ENCODE measurements around the gene SPATA46. TPM values are rescaled to one million over a fixed set of nuclear protein-coding genes. Genes with fewer than 3 reads are reported as not detected.

SPATA46 gene
- total RNA-seq, 1 donor from 2014 or later, result not detected

GRCh38 chr1:162381383-162381782, 4.7 kb upstream of the SPATA46 start, which contains the start of gene C1orf226:
C1orf226 (plus strand) TSS chr1:162381728; CDS start chr1:162381902, 174 bp downstream.
- no peaks in the 10 kb centered on the region for H3K9me3 Mint-ChIP-seq (ENCODE audit: unreplicated experiment)
- H3K36me3 Mint-ChIP-seq (ENCODE audit: unreplicated experiment), result no peaks in the 10 kb centered on the region
- no peak within 1 kb of the TSS for H3K4me3 Mint-ChIP-seq (ENCODE audit: unreplicated experiment)
- no peaks in the 10 kb centered on the region for H3K27me3 Mint-ChIP-seq (ENCODE audit: unreplicated experiment)
- H3K4me1 Mint-ChIP-seq (ENCODE audit: unreplicated experiment), result no peaks in the 10 kb centered on the region
- H3K27ac Mint-ChIP-seq (ENCODE audit: unreplicated experiment), result no peak within 1 kb of the TSS
- TF ChIP-seq, protein P1, sequence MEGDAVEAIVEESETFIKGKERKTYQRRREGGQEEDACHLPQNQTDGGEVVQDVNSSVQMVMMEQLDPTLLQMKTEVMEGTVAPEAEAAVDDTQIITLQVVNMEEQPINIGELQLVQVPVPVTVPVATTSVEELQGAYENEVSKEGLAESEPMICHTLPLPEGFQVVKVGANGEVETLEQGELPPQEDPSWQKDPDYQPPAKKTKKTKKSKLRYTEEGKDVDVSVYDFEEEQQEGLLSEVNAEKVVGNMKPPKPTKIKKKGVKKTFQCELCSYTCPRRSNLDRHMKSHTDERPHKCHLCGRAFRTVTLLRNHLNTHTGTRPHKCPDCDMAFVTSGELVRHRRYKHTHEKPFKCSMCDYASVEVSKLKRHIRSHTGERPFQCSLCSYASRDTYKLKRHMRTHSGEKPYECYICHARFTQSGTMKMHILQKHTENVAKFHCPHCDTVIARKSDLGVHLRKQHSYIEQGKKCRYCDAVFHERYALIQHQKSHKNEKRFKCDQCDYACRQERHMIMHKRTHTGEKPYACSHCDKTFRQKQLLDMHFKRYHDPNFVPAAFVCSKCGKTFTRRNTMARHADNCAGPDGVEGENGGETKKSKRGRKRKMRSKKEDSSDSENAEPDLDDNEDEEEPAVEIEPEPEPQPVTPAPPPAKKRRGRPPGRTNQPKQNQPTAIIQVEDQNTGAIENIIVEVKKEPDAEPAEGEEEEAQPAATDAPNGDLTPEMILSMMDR (IDR thresholded peaks at IDR 0.05), result no peak
- DNase-seq (ENCODE audit: extremely low spot score, unreplicated experiment), result no peak

GRCh38 chr1:162380061-162380846, 3.6 kb upstream of the SPATA46 start:
- no peaks in the 10 kb centered on the region for H3K9me3 Mint-ChIP-seq (ENCODE audit: unreplicated experiment)
- no peaks in the 10 kb centered on the region for H3K27me3 Mint-ChIP-seq (ENCODE audit: unreplicated experiment)
- no peaks in the 10 kb centered on the region for H3K36me3 Mint-ChIP-seq (ENCODE audit: unreplicated experiment)
- H3K4me1 Mint-ChIP-seq (ENCODE audit: unreplicated experiment), result no peaks in the 10 kb centered on the region
- peak; percentile 64 for DNase-seq (ENCODE audit: extremely low spot score, unreplicated experiment)
- no peak overlapping the region for H3K27ac Mint-ChIP-seq (ENCODE audit: unreplicated experiment)
- no peak overlapping the region for H3K4me3 Mint-ChIP-seq (ENCODE audit: unreplicated experiment)
- TF ChIP-seq, protein P1 (IDR thresholded peaks at IDR 0.05), result no peak

DNA sequence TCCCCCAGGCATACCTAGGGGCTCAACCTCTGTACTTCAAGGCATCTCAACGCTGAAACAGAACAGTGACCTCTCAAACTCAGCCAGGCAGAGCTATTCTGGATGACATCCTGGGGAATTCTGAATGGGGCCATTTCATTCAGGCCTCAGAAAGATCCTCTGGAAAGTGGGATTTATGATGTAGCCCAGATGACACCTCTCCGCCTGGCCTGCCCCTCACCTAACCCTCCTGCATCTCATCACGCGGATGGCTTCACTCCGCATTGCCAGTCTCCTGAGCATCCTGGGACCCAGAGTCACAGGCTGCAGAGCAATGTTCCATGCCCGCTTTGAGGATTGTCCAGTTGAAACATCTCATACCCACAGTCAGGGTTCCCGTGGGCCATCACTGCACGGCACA, 1.2 kb downstream of the SPATA46 start:
- H3K36me3 Mint-ChIP-seq (ENCODE audit: unreplicated experiment), result no peaks in the 10 kb centered on the region
- TF ChIP-seq, protein P1 (IDR thresholded peaks at IDR 0.05), result no peak
- H3K27ac Mint-ChIP-seq (ENCODE audit: unreplicated experiment), result no peak overlapping the region
- H3K9me3 Mint-ChIP-seq (ENCODE audit: unreplicated experiment), result no peaks in the 10 kb centered on the region
- DNase-seq (ENCODE audit: extremely low spot score, unreplicated experiment), result no peak
- H3K4me3 Mint-ChIP-seq (ENCODE audit: unreplicated experiment), result no peak overlapping the region
- peaks cover 9% of the 10 kb centered on the region for H3K4me1 Mint-ChIP-seq (ENCODE audit: unreplicated experiment)
- H3K27me3 Mint-ChIP-seq (ENCODE audit: unreplicated experiment), result no peaks in the 10 kb centered on the region

DNA sequence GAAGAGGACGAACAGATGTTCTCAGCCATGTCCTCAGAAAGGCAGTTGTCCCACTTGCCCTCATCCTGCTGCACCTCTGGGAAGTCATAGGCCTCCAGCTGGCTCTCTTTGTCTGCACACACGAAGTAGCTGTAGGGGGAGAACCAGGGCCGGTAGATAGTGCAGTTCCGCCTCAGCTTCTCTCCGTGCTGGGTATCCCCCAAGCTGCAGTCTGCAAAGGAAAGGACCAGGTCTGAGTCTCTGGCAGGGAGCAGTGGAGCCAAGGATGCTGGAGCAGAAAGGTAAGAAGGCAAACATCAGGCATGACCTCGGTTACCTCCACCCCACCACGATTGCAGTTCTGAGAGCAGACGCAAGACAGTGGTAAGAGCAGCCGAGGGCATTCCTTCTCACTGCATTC, 2.2 kb downstream of the SPATA46 start:
- Mint-ChIP-seq H3K27ac (ENCODE audit: unreplicated experiment) (no peak overlapping the region), H3K36me3 (ENCODE audit: unreplicated experiment) (no peaks in the 10 kb centered on the region), H3K9me3 (ENCODE audit: unreplicated experiment) (no peaks in the 10 kb centered on the region), H3K4me1 (ENCODE audit: unreplicated experiment) (peaks cover 9% of the 10 kb centered on the region), H3K4me3 (ENCODE audit: unreplicated experiment) (no peak overlapping the region), H3K27me3 (ENCODE audit: unreplicated experiment) (no peaks in the 10 kb centered on the region)
- DNase-seq (ENCODE audit: extremely low spot score, unreplicated experiment), result no peak
- TF ChIP-seq, protein P1 (IDR thresholded peaks at IDR 0.05), result no peak

DNA sequence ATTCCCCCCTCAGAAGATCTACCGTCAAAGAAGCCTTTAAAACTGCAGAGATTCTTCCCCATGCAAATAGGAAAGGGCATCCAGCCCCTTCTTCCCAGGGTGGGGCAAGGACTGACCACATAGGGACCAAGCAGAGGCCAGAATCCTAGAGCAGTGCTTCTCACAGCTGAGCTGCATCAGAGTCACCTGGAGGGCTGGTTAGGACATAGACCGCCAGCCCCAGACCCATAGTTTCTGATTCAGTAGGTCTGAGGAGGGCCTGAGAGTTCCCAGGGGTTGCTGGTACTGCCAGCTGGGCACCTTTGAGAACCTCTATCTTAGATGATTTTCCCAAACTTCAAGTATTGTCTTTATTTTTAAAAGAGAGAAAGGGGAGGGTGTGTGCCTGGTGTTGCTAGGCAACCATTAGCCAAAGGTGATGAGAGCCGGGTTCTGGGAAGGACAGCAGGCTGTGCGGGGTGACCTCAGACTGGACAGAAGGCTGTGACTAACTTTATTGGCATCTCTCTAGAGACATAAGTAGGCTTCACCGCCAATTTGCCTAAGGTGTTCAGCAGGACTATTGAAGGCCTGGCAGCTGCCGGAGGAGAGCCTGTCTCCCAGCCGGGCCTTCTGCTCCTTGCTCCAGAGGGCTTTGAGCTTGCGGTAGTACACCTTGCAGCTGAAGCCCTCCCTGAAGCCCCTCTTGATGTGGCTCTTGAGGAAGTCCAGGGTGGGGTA, 3.0 kb downstream of the SPATA46 start:
- TF ChIP-seq, protein P1 (IDR thresholded peaks at IDR 0.05), result no peak
- Mint-ChIP-seq H3K27ac (ENCODE audit: unreplicated experiment) (no peak overlapping the region), H3K36me3 (ENCODE audit: unreplicated experiment) (no peaks in the 10 kb centered on the region), H3K27me3 (ENCODE audit: unreplicated experiment) (no peaks in the 10 kb centered on the region), H3K4me3 (ENCODE audit: unreplicated experiment) (no peak overlapping the region), H3K9me3 (ENCODE audit: unreplicated experiment) (no peaks in the 10 kb centered on the region), H3K4me1 (ENCODE audit: unreplicated experiment) (peaks cover 9% of the 10 kb centered on the region)
- DNase-seq (ENCODE audit: extremely low spot score, unreplicated experiment), result no peak

Measured in osteocyte (in vitro differentiated cells).